Brain microvascular endothelial cell (primary cell): ENCODE measurements around the gene PDPR.
"Not testable (repeated sequence)": the region's sequence is repeated elsewhere in the genome, so short reads cannot be mapped to it uniquely, and the experiment has no call there.

ENCODE experiments used
- DNase-seq: peaks from one replicate; pipeline ENCODE4 v3.0.0-alpha.2; 2020
- H3K27ac ChIP-seq: fragments of 250-450 bp; sonication (Bioruptor Pico); 2 replicates; pipeline ENCODE4 v1.5.1; 2020; ENCODE audit warnings: mild to moderate bottlenecking, moderate library complexity
- H3K27me3 ChIP-seq: fragments of 250-450 bp; sonication (Bioruptor Pico); replicated peaks from 2 replicates; pipeline ENCODE4 v1.5.1; 2020; ENCODE audit warnings: mild to moderate bottlenecking
- H3K36me3 ChIP-seq: fragments of 250-450 bp; sonication (Bioruptor Pico); replicated peaks from 2 replicates; pipeline ENCODE4 v1.5.1; 2020; ENCODE audit warnings: mild to moderate bottlenecking
- H3K4me3 ChIP-seq: 2 replicates; pipeline ENCODE4 v1.5.1; 2011; ENCODE audit warnings: low read depth, mild to moderate bottlenecking, control low read depth, low read length, moderate library complexity
- in situ Hi-C: cut with HindIII; loops from 2 replicates; pipeline ENCODE4 v1.10.0; 2017; ENCODE audit warnings: low sequenced_read_pairs, low pct_ligation_motif_present

PDPR gene

GRCh38 chr16:70190574-70190973 lies 76.4 kb downstream of the PDPR start:
- H3K36me3 ChIP-seq, H3K27me3 ChIP-seq, DNase-seq, H3K4me3 ChIP-seq, in situ Hi-C loops, H3K27ac ChIP-seq: not testable (repeated sequence)

- H3K36me3 ChIP-seq, DNase-seq, H3K27ac ChIP-seq, H3K4me3 ChIP-seq, H3K27me3 ChIP-seq, in situ Hi-C loops: not testable (repeated sequence)
Observed at GRCh38 chr16:70196683-70197300, 82.7 kb downstream of the PDPR start.

GRCh38 chr16:70197611-70198010 lies 83.5 kb downstream of the PDPR start:
- H3K36me3 ChIP-seq, H3K27ac ChIP-seq, DNase-seq, H3K4me3 ChIP-seq, H3K27me3 ChIP-seq, in situ Hi-C loops: not testable (repeated sequence)

GRCh38 chr16:70198230-70198629 lies 84.1 kb downstream of the PDPR start:
- H3K4me3 ChIP-seq, DNase-seq, H3K36me3 ChIP-seq, H3K27ac ChIP-seq, in situ Hi-C loops, H3K27me3 ChIP-seq: not testable (repeated sequence)

- H3K27ac ChIP-seq, H3K4me3 ChIP-seq, H3K27me3 ChIP-seq, H3K36me3 ChIP-seq, in situ Hi-C loops, DNase-seq: not testable (repeated sequence)
Observed at GRCh38 chr16:70198666-70199065, 84.5 kb downstream of the PDPR start.

GRCh38 chr16:70199170-70199569 lies 85.0 kb downstream of the PDPR start:
- H3K27me3 ChIP-seq, H3K36me3 ChIP-seq, DNase-seq, H3K27ac ChIP-seq, in situ Hi-C loops, H3K4me3 ChIP-seq: not testable (repeated sequence)

- H3K27me3 ChIP-seq, DNase-seq, H3K4me3 ChIP-seq, in situ Hi-C loops, H3K36me3 ChIP-seq, H3K27ac ChIP-seq: not testable (repeated sequence)
Observed at GRCh38 chr16:70200063-70200462, 85.9 kb downstream of the PDPR start.

- H3K36me3 ChIP-seq, DNase-seq, H3K27me3 ChIP-seq, H3K27ac ChIP-seq, H3K4me3 ChIP-seq, in situ Hi-C loops: not testable (repeated sequence)
Observed at GRCh38 chr16:70203508-70203907, 89.4 kb downstream of the PDPR start.

- H3K4me3 ChIP-seq, H3K27ac ChIP-seq, H3K27me3 ChIP-seq, DNase-seq, in situ Hi-C loops, H3K36me3 ChIP-seq: not testable (repeated sequence)
Observed at GRCh38 chr16:70204010-70204409, 89.9 kb downstream of the PDPR start.

- in situ Hi-C loops, H3K36me3 ChIP-seq, H3K27ac ChIP-seq, DNase-seq, H3K27me3 ChIP-seq, H3K4me3 ChIP-seq: not testable (repeated sequence)
Observed at GRCh38 chr16:70204668-70205405, 90.7 kb downstream of the PDPR start.

- H3K27me3 ChIP-seq, in situ Hi-C loops, H3K4me3 ChIP-seq, H3K36me3 ChIP-seq, H3K27ac ChIP-seq, DNase-seq: not testable (repeated sequence)
Observed at GRCh38 chr16:70206382-70206781, 92.2 kb downstream of the PDPR start.
